H1 (cell line): ENCODE measurements around the gene ZDHHC1. TPM values are rescaled to one million over a fixed set of nuclear protein-coding genes. Genes with fewer than 3 reads are reported as not detected.

Experiments
- CEBPB ChIP-seq: IDR thresholded peaks from 2 replicates; pipeline ENCODE4 v1.6.1; 2012; ENCODE audit warnings: low read depth, low read length
- EGR1 ChIP-seq: IDR thresholded peaks from 2 replicates; pipeline ENCODE4 v1.6.1; 2011; ENCODE audit warnings: low read depth, low read length, borderline replicate concordance
- EZH2 ChIP-seq: fragments of 200-600 bp; sonication (generic); IDR thresholded peaks from 2 replicates; pipeline ENCODE4 v1.7.1; 2012; ENCODE audit warnings: low read depth, mild to moderate bottlenecking, moderate library complexity, low read length, inconsistent platforms; ENCODE audit not compliant: severe bottlenecking
- NRF1 ChIP-seq: IDR thresholded peaks from 2 replicates; pipeline ENCODE4 v1.6.1; 2011; ENCODE audit warnings: mild to moderate bottlenecking, low read depth, low read length, improper control_type of control experiment
- POU5F1 ChIP-seq: IDR thresholded peaks from 2 replicates; pipeline ENCODE4 v1.6.1; 2011; ENCODE audit warnings: low read depth, mild to moderate bottlenecking, low read length, moderate library complexity
- SP4 ChIP-seq: IDR thresholded peaks from 2 replicates; pipeline ENCODE4 v1.6.1; 2012; ENCODE audit warnings: low read length, inconsistent platforms
- TAF1 ChIP-seq: IDR thresholded peaks from 2 replicates; pipeline ENCODE4 v1.6.1; 2011; ENCODE audit warnings: mild to moderate bottlenecking, low read depth, low read length
- TCF12 ChIP-seq: IDR thresholded peaks from 2 replicates; pipeline ENCODE4 v1.6.1; 2011; ENCODE audit warnings: low read depth, mild to moderate bottlenecking, low read length
- polyA plus RNA-seq, 7 experiments: library from polyadenylated mRNA; depleted of rRNA in 3 of 7; stranded (reverse) in 5 of 7; unstranded in 2 of 7; fragments of >200 nt in 5 of 7; fragments of 200-250 nt in 2 of 7; gene quantifications; 1 replicate in 5 of 7; 2 replicates in 1 of 7; 4 replicates in 1 of 7; pipeline versions ENCODE4 v1.2.1 to v1.2.3, GENCODE V29; 2011 to 2013; ENCODE audit warnings: missing spikeins in 2 of 7, mixed read lengths in 2 of 7
- total RNA-seq: library from RNA; stranded (reverse); fragmentation: NEBNext Ultra II Directional; extraction: Animal tissue kit (Norgen Biotek cat#: 25700); gene quantifications from 2 replicates; pipeline ENCODE4 v1.2.1, GENCODE V29; 2021
- TF ChIP-seq, protein P1 (sequence below): fragments of 300-600 bp; sonication (generic); IDR thresholded peaks from 2 replicates; pipeline ENCODE4 v1.7.1; 2012; ENCODE audit warnings: low read length, moderate library complexity, mild to moderate bottlenecking, inconsistent platforms; ENCODE audit not compliant: insufficient replicate concordance

ZDHHC1 gene
- total and polyA plus RNA-seq, 2 of the 8 experiments (the other 6 are each of a cell fraction or from before 2014, with no cell fraction given) = 3.1 to 4.9 TPM

DNA sequence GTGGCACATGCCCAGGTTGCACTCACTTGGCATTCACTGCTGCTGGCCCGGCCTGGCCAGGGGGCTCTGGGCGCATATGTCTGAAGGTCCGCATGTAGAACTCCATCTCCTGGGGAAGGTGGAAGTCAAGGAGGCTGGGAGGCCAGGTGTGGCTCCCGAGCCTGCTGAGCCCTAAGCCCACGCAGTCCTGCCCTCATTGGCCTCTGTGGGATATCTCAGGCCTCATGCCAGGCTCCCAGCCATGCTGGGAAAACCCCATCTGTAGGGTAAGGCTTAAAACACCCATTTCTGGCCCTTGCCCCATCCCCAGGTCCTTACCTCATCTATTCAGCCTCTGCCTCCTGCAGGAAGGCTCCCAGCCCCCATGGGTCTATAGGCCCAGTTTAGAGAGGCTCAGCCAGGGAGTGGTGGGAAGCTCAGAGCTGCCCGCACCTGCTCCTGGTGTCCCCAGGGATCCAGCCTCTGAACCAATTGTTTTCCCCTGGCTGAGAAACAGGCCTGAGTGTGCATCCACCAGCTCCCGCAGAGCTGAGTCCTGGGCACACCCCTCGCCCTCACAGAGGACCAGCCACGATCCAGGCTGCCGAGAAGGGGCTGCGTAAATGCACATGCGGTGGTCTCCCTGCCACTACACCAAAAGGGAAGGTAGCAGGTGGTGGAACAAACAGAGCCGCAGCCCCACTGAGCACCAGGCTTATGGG is 20.7 kb downstream of the ZDHHC1 start (continued):
- TF ChIP-seq NRF1 (no peak), EZH2 (no peak), EGR1 (no peak), TAF1 (no peak), TCF12 (no peak), CEBPB (no peak), SP4 (no peak), POU5F1 (no peak)
- TF ChIP-seq, protein P1, sequence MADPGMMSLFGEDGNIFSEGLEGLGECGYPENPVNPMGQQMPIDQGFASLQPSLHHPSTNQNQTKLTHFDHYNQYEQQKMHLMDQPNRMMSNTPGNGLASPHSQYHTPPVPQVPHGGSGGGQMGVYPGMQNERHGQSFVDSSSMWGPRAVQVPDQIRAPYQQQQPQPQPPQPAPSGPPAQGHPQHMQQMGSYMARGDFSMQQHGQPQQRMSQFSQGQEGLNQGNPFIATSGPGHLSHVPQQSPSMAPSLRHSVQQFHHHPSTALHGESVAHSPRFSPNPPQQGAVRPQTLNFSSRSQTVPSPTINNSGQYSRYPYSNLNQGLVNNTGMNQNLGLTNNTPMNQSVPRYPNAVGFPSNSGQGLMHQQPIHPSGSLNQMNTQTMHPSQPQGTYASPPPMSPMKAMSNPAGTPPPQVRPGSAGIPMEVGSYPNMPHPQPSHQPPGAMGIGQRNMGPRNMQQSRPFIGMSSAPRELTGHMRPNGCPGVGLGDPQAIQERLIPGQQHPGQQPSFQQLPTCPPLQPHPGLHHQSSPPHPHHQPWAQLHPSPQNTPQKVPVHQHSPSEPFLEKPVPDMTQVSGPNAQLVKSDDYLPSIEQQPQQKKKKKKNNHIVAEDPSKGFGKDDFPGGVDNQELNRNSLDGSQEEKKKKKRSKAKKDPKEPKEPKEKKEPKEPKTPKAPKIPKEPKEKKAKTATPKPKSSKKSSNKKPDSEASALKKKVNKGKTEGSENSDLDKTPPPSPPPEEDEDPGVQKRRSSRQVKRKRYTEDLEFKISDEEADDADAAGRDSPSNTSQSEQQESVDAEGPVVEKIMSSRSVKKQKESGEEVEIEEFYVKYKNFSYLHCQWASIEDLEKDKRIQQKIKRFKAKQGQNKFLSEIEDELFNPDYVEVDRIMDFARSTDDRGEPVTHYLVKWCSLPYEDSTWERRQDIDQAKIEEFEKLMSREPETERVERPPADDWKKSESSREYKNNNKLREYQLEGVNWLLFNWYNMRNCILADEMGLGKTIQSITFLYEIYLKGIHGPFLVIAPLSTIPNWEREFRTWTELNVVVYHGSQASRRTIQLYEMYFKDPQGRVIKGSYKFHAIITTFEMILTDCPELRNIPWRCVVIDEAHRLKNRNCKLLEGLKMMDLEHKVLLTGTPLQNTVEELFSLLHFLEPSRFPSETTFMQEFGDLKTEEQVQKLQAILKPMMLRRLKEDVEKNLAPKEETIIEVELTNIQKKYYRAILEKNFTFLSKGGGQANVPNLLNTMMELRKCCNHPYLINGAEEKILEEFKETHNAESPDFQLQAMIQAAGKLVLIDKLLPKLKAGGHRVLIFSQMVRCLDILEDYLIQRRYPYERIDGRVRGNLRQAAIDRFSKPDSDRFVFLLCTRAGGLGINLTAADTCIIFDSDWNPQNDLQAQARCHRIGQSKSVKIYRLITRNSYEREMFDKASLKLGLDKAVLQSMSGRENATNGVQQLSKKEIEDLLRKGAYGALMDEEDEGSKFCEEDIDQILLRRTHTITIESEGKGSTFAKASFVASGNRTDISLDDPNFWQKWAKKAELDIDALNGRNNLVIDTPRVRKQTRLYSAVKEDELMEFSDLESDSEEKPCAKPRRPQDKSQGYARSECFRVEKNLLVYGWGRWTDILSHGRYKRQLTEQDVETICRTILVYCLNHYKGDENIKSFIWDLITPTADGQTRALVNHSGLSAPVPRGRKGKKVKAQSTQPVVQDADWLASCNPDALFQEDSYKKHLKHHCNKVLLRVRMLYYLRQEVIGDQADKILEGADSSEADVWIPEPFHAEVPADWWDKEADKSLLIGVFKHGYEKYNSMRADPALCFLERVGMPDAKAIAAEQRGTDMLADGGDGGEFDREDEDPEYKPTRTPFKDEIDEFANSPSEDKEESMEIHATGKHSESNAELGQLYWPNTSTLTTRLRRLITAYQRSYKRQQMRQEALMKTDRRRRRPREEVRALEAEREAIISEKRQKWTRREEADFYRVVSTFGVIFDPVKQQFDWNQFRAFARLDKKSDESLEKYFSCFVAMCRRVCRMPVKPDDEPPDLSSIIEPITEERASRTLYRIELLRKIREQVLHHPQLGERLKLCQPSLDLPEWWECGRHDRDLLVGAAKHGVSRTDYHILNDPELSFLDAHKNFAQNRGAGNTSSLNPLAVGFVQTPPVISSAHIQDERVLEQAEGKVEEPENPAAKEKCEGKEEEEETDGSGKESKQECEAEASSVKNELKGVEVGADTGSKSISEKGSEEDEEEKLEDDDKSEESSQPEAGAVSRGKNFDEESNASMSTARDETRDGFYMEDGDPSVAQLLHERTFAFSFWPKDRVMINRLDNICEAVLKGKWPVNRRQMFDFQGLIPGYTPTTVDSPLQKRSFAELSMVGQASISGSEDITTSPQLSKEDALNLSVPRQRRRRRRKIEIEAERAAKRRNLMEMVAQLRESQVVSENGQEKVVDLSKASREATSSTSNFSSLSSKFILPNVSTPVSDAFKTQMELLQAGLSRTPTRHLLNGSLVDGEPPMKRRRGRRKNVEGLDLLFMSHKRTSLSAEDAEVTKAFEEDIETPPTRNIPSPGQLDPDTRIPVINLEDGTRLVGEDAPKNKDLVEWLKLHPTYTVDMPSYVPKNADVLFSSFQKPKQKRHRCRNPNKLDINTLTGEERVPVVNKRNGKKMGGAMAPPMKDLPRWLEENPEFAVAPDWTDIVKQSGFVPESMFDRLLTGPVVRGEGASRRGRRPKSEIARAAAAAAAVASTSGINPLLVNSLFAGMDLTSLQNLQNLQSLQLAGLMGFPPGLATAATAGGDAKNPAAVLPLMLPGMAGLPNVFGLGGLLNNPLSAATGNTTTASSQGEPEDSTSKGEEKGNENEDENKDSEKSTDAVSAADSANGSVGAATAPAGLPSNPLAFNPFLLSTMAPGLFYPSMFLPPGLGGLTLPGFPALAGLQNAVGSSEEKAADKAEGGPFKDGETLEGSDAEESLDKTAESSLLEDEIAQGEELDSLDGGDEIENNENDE = no peak
- TF ChIP-seq, all 59 proteins: peak for 0
